ENCODE measurements around the gene ART5. TPM values are rescaled to one million over a fixed set of nuclear protein-coding genes. Genes with fewer than 3 reads are reported as not detected.

The ART5 gene
- polyA plus RNA-seq, 2 of the 4 experiments (the other 2 are of a cell fraction), result 0.08 to 0.30 TPM

- no peaks in the 10 kb centered on the region for H3K9me3 ChIP-seq
- ChIA-PET CTCF (interaction anchor here (0.7 to 0.9 kb wide), 2 partner anchors 64 to 70 kb away, joined by 3 read pairs; no protein-coding TSS in a partner anchor), POLR2A (interaction anchor here (0.7 kb wide), 1 partner anchor 124 kb away, joined by 3 read pairs; the partner anchor contains the start of gene NUP98)
- peak; percentile 14 to 27; a peak in 2 of 6 replicates for ATAC-seq
- no peaks in the 10 kb centered on the region for H3K4me1 ChIP-seq
- no peak overlapping the region for H3K4me2 ChIP-seq
- H3K27ac ChIP-seq, result no peak overlapping the region
- peak in 1 of 2 experiments; percentile 21 for DNase-seq (ENCODE audit: low read depth in 1 of 2, low spot score in 1 of 2)
- no peak for FAIRE-seq
- H3K4me3 ChIP-seq, result no peak overlapping the region
- no peak for TF ChIP-seq TP53 (CRISPR knock-in tag; IDR thresholded peaks at IDR 0.05)
- no peak for TF ChIP-seq FOSL2 (IDR thresholded peaks at IDR 0.05)
- peak; percentile 50 for TF ChIP-seq FOSL2 (CRISPR knock-in tag; IDR thresholded peaks at IDR 0.05)
- no peak for TF ChIP-seq NR3C1 (IDR thresholded peaks at IDR 0.05)
- TF ChIP-seq RNF2 (IDR thresholded peaks at IDR 0.05; ENCODE audit: borderline replicate concordance, low read depth), result no peak
- TF ChIP-seq POLR2A (IDR thresholded peaks at IDR 0.05; ENCODE audit: low read length), result no peak
- TF ChIP-seq EP300 (IDR thresholded peaks at IDR 0.05), result no peak
- TF ChIP-seq PHF8 (IDR thresholded peaks at IDR 0.05; ENCODE audit: borderline replicate concordance, low read depth), result no peak
- TF ChIP-seq PBX3 (IDR thresholded peaks at IDR 0.05), result no peak
- WGBS (ENCODE audit: missing lambda C conversion rate), result 85% methylated on average over 1 of the region's 1 CpG
Observed at GRCh38 chr11:3674189-3674588, 32.4 kb upstream of the ART5 start.

DNA sequence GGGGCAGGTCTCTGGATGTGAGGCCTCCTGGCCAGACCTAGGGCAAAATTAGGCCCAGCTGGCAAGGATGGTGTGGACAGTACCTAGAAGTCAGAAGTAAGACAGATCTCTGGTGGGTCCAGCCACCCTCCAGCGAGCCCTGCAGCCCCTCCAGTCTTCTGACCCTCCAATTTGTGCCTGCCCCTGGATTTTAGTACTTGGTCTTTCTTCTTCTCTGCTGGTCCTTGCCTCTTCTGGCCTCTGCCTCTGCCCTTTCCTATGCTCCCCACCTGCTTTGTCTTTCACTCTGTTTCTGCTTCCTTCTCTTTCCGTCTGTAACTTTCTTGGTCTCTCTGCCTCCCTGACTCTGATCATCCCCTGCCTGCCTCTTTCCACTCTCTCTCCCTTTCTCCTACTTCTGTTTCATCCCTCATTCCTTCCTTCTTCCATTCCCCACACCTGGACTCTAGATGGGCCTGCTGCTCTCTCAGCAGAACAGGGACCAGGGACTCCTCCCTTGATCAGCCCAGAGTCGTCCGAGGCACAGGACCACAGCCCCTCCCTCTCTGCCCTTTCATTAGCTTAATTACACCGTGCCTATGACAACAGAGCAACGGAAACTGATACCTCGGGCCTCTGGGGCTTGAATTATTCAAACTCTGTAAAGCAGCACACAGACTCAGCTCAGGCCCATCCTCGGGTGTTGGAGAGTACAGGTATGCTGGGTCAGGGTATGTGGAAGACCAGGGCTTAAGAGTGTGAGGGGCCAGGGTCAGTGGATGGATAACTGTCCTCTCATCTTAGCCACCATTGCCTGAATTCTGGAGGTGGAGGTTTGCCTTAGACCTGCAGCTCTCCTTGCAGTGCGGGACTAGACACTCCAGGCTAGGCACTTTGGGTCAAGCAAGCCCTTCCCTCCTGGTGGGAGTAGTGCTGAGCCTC, 29.8 kb upstream of the ART5 start, which contains the start of gene CHRNA10:
Gene CHRNA10, minus strand, starts transcription at position 51 of the 921 bp plus-strand sequence. CDS start 72 bp downstream, outside the sequence.
- no peaks in the 10 kb centered on the region for H3K9me3 ChIP-seq
- POLR2A ChIA-PET, result no interaction called here
- H3K4me3 ChIP-seq, result no peak within 1 kb of the TSS
- H3K4me2 ChIP-seq, result no peak within 1 kb of the TSS
- no peaks in the 10 kb centered on the region for H3K4me1 ChIP-seq
- WGBS (ENCODE audit: missing lambda C conversion rate), result 92% methylated on average over 9 of the region's 9 CpGs
- no peak for DNase-seq (ENCODE audit: low read depth in 1 of 2, low spot score in 1 of 2)
- CTCF ChIA-PET, result interaction anchor here (1.1 kb wide), 1 partner anchor 141 kb away, joined by 3 read pairs; no protein-coding TSS in a partner anchor
- no peak within 1 kb of the TSS for H3K27ac ChIP-seq
- TF ChIP-seq HMGXB4 (CRISPR knock-in tag; IDR thresholded peaks at IDR 0.05; ENCODE audit: borderline replicate concordance), result no peak
- no peak for TF ChIP-seq FOXS1 (CRISPR knock-in tag; IDR thresholded peaks at IDR 0.05)
- no peak for FAIRE-seq
- peak in 1 of 2 experiments; percentile 13; a peak in 2 of 6 replicates for ATAC-seq

DNA sequence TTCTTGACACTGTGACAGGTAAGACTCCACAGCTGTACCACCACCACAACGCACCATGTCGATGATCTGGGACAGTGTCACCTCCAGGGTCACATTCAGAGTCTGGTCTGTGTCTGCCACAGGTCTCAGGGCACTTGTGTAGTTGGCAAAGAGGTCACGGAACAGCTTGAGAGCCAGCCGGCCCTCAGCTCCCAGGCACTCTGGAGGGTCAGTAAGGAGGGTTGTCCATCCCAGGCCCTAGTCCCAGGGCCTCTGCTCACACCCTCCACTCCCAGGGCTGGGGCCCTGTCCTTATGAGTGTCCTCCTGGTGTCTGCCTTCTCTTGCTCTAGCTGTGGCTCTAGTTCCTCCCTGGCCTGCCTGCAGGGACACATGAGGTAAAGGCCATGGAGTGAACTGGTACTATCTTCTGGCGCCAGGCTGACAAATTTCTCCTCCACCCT, 28.0 kb upstream of the ART5 start:
- WGBS (ENCODE audit: missing lambda C conversion rate), result 93% methylated on average over 5 of the region's 5 CpGs
- ATAC-seq (peak in 1 of 2 experiments; percentile 27; a peak in 3 of 6 replicates), DNase-seq (ENCODE audit: low read depth in 1 of 2, low spot score in 1 of 2) (no peak), FAIRE-seq (no peak)
- Histone ChIP-seq H3K9me3 (no peaks in the 10 kb centered on the region), H3K27ac (no peak overlapping the region), H3K4me1 (no peaks in the 10 kb centered on the region), H3K4me3 (no peak overlapping the region), H3K4me2 (no peak overlapping the region)
- ChIA-PET CTCF (interaction anchor here (1.0 kb wide), 1 partner anchor 9 kb away, joined by 4 read pairs; no protein-coding TSS in a partner anchor), POLR2A (no interaction called here)
- TF ChIP-seq JUN (IDR thresholded peaks at IDR 0.05) (no peak), ZFP36 (IDR thresholded peaks at IDR 0.05; ENCODE audit: borderline replicate concordance, partially characterized antibody) (no peak)

DNA sequence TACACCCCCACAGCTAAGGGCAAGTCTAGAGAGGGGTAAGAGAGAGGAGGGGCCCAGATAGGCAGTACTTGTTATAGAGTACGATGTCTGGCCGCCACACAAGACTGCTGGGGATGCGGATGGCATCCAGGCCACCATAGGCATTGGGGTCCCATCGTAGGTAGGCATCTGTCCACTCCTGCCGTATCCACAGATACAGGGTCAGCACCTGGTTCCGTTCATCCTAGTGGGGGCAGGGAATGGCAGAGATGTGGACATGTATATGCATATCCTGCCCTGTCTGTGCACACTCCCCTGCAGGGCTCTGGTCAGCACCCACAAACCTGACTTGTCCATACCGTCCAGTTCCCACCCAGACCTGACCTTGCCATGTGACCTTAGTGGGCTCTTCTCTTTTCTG, 27.3 kb upstream of the ART5 start:
- no peak for TF ChIP-seq EP300 (IDR thresholded peaks at IDR 0.05)
- no peak for TF ChIP-seq ZFP36 (IDR thresholded peaks at IDR 0.05; ENCODE audit: borderline replicate concordance, partially characterized antibody)
- no peak for TF ChIP-seq ELK1 (IDR thresholded peaks at IDR 0.05; ENCODE audit: low read depth, low read length)
- TF ChIP-seq RAD21 (conservative IDR thresholded peaks at IDR 0.05 in 1 of 2, IDR thresholded peaks at IDR 0.05 in 1 of 2), result no peak
- no peak for TF ChIP-seq CBX2 (IDR thresholded peaks at IDR 0.05; ENCODE audit: borderline replicate concordance, low read depth)
- TF ChIP-seq EHF (CRISPR knock-in tag; IDR thresholded peaks at IDR 0.05), result no peak
- TF ChIP-seq GATA3 (IDR thresholded peaks at IDR 0.05; ENCODE audit: borderline replicate concordance), result no peak
- no peak for TF ChIP-seq PHF8 (IDR thresholded peaks at IDR 0.05; ENCODE audit: borderline replicate concordance, low read depth)
- TF ChIP-seq CHD2 (IDR thresholded peaks at IDR 0.05; ENCODE audit: low read length, partially characterized antibody), result no peak
- TF ChIP-seq, protein P1, sequence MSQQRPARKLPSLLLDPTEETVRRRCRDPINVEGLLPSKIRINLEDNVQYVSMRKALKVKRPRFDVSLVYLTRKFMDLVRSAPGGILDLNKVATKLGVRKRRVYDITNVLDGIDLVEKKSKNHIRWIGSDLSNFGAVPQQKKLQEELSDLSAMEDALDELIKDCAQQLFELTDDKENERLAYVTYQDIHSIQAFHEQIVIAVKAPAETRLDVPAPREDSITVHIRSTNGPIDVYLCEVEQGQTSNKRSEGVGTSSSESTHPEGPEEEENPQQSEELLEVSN (IDR thresholded peaks at IDR 0.05; ENCODE audit: borderline replicate concordance, low read depth), result no peak
- no peak for TF ChIP-seq FOSB (CRISPR knock-in tag; IDR thresholded peaks at IDR 0.05)
- TF ChIP-seq RNF2 (IDR thresholded peaks at IDR 0.05; ENCODE audit: borderline replicate concordance, low read depth), result no peak
- no peak for TF ChIP-seq JUNB (IDR thresholded peaks at IDR 0.05)
- no peak for TF ChIP-seq KDM5A (IDR thresholded peaks at IDR 0.05)
- Histone ChIP-seq H3K4me2 (no peak overlapping the region), H3K4me3 (no peak overlapping the region), H3K4me1 (no peaks in the 10 kb centered on the region), H3K9me3 (no peaks in the 10 kb centered on the region), H3K27ac (no peak overlapping the region)
- FAIRE-seq (no peak), ATAC-seq (peak in 1 of 2 experiments; percentile 7; a peak in 1 of 6 replicates), DNase-seq (ENCODE audit: low read depth in 1 of 2, low spot score in 1 of 2) (no peak)
- POLR2A ChIA-PET, result no interaction called here
- CTCF ChIA-PET, result interaction anchor here (0.8 to 1.7 kb wide), 3 partner anchors 10 to 140 kb away, joined by 3 to 7 read pairs (median 4); partner anchors contain the start of gene PGAP2
- WGBS (ENCODE audit: missing lambda C conversion rate), result 98% methylated on average over 7 of the region's 7 CpGs
